ENCODE results near the gene SACM1L.

The SACM1L gene

DNA sequence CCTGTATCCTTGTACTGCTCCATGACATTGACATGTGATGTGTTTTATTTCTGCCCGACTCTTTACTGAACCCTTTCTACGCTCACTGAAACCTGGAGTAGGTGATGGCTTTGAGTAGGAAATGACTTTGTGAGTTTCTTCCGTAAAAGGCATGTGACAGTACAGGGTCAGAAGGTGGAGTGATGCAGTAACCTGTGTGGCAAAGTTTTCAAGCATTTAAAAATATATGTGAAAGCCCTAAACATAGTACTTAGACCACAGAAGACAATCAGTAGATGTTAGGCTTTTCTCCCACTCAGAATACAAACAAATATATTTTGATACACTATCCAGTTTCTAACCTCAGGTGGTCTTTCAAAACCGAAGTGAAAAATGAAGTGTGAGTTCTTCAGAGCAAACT lies 31.3 kb upstream of the SACM1L start:
- 0 out of 2 replicates have a peak, but pooled peaks cover 3% of the 10 kb centered on the region for H3K9me3 ChIP-seq (ENCODE audit: control insufficient read depth, insufficient read depth, low read length)
- no peaks in the 10 kb centered on the region for H3K4me1 ChIP-seq (ENCODE audit: insufficient read depth, low read length)
- no peak overlapping the region for H3K9ac ChIP-seq (ENCODE audit: low read depth, low read length)
- H3K36me3 ChIP-seq (ENCODE audit: insufficient read depth, low read length): no peaks in the 10 kb centered on the region

DNA sequence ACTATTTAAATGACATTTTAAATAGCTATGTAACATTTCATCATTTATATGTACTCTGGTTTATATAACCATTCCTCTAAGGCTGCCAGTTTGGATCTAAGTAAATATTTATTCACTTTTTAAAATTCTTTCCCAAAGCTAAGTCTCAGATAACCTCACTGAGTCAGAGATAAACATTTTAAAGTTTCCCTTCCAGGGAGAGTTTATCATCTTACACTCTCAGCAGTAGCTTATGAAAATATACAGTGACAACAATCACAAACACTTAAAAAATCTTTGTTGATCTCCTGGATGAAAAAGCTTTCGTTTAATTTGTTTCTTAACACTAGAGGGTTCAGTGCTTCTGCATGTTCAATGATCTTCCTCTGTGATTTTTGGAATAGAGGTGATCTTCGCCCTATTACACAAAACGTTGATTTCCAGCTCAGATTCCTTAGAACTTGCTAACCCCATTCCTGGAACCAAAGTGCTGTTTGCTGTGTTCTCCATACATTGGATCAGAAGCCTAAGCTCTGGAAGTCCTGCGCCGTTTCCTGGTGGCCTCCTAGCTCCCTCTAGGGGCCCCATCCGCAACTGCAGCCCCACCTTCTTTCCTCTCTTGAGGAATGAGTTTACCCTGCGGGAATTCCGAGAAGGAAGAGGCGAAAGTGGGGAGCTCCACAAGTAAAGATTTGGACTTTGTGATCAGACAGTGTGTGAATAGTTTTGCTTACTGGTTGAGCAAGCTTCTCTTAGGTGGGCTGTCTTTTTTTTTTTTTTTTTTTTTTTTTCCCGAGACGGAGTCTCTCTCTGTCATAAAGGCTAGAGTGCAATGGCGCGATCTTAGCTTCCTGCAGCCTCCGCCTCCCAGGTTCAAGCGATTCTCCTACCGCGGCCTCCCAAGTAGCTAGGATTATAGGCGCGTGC lies 29.3 kb upstream of the SACM1L start:
- H3K9ac ChIP-seq (ENCODE audit: low read depth, low read length): no peak overlapping the region
- H3K4me1 ChIP-seq (ENCODE audit: insufficient read depth, low read length): no peaks in the 10 kb centered on the region; the same call in 1 of the 2 replicates
- H3K9me3 ChIP-seq (ENCODE audit: control insufficient read depth, insufficient read depth, low read length): 0 out of 2 replicates have a peak, but pooled peaks cover 3% of the 10 kb centered on the region
- H3K36me3 ChIP-seq (ENCODE audit: insufficient read depth, low read length): no peaks in the 10 kb centered on the region

DNA sequence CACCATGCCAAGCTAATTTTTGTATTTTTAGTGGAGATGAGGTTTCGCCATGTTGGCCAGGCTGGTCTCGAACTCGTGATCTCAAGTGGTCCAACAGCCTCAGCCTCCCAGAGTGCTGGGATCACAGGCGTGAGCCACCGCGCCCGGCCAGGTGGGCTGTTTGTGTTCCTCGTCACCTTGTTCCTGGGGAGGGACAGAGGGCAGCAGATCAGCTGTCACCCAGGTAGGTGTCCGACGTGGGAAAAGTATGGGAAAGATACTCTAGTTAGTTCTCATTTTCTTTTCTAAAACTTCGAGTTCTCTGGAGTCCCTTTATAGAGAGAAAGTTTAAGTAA lies 28.7 kb upstream of the SACM1L start:
- H3K9me3 ChIP-seq (ENCODE audit: control insufficient read depth, insufficient read depth, low read length): 0 out of 2 replicates have a peak, but pooled peaks cover 3% of the 10 kb centered on the region
- H3K36me3 ChIP-seq (ENCODE audit: insufficient read depth, low read length): no peaks in the 10 kb centered on the region
- no peak overlapping the region for H3K9ac ChIP-seq (ENCODE audit: low read depth, low read length)
- no peaks in the 10 kb centered on the region; the same call in 1 of the 2 replicates for H3K4me1 ChIP-seq (ENCODE audit: insufficient read depth, low read length)

DNA sequence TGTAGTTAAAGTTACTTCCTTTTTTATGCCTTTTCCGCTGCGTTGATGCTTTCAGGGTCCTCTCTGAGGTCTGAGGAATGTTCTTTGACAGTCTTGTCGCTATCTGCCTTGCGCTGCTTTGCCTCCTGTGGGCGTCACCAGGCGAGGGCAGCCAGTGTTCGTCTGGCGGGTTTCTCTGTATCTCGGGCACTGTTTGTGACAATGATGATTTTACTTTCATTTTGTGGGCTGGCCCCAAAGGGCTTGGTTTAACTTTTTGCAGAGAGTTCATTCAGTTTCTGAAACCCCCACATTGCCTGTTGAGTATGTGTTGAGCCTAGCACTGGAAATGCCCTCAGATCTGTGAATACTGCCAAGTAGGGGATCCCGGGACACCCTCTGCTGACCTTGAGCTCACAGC lies 24.6 kb upstream of the SACM1L start:
- Histone ChIP-seq H3K9ac (ENCODE audit: low read depth, low read length) (no peak overlapping the region), H3K4me1 (ENCODE audit: insufficient read depth, low read length) (no peaks in the 10 kb centered on the region; the same call in 1 of the 2 replicates)

DNA sequence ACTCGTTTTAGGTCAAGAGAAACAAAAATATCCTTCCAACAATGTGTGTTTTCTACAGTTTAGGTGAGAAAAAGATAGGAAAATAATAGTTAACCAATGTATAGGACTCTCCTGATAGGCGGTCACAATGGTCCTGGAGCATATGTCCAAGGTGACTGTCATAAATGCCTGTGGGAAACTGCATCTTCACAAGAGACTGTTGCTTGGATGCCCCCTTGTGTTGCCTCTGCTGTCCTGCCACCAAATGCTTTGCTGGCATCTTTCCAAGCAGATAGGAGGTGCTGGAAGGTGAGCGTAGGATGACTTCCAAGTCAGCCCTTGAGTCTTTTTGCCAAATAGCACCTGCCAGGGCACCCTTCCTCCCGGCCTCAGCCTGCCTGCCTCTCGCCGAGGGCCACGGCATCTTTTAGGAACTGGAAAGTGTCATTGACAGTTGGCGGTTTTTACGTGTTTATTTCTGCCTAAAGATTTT lies 24.1 kb upstream of the SACM1L start:
- no peak overlapping the region for H3K9ac ChIP-seq (ENCODE audit: low read depth, low read length)
- H3K4me1 ChIP-seq (ENCODE audit: insufficient read depth, low read length): no peaks in the 10 kb centered on the region; the same call in 1 of the 2 replicates
- no peaks in the 10 kb centered on the region for H3K9me3 ChIP-seq (ENCODE audit: control insufficient read depth, insufficient read depth, low read length)
- H3K36me3 ChIP-seq (ENCODE audit: insufficient read depth, low read length): no peaks in the 10 kb centered on the region; the same call in 1 of the 2 replicates

More for the DNA sequence above, 24.6 kb upstream of the SACM1L start:
- Histone ChIP-seq H3K9me3 (ENCODE audit: control insufficient read depth, insufficient read depth, low read length) (no peaks in the 10 kb centered on the region), H3K36me3 (ENCODE audit: insufficient read depth, low read length) (no peaks in the 10 kb centered on the region; the same call in 1 of the 2 replicates)

DNA sequence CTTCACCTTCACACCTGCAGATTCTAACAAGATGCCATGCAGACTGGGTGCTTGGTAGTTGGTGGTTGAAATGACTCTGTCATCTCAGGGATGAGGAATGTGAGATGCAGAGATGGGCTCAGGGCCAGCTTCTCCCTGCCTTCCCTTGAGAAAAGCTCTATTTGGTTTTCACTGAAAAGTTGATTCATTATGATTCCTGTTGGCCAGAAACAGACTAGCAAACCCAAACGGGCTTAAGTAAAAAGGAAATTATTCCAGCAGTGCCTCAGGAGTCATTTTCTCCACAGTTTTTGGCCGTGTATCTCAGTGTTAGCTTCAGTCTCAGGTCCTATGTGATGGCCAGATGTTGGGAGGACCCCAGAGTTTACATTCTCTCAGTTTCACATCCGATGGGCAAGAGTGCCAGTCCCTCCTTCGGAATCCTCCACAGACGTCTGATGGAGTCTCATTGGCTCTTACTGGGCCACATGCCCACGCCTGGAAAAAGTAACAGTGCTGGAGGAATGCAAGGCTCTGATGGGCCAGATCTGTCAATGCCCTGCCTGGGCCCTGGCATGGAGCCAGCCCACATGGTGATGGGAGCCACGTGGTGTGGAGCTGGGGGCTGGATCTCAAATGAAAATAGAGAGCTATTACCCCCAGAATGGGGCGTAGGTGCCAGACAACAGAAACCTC lies 22.3 kb upstream of the SACM1L start:
- Histone ChIP-seq H3K36me3 (ENCODE audit: insufficient read depth, low read length) (peaks cover 5% of the 10 kb centered on the region; the same call in 1 of the 2 replicates), H3K4me1 (ENCODE audit: insufficient read depth, low read length) (no peaks in the 10 kb centered on the region; the same call in 1 of the 2 replicates), H3K9ac (ENCODE audit: low read depth, low read length) (no peak overlapping the region), H3K9me3 (ENCODE audit: control insufficient read depth, insufficient read depth, low read length) (no peaks in the 10 kb centered on the region)

DNA sequence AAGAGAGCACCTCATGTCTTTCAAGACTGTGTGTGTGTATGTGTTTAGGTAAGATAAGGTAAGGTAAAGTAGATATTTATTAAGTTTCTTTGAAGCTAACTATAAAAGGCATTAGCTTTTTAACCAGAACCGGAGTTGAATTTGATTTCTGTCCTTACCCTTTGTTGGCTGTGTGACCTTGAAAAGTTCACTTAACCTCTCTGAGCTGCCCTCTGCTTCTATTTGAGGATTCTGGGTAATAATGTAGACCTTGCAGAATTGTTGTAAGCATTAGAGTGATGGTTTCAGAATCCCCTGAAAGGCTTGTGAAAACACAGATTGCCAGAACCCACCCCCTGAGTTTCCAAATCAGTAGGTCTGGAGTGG lies 21.6 kb upstream of the SACM1L start:
- peaks cover 8% of the 10 kb centered on the region; the same call in 1 of the 2 replicates for H3K36me3 ChIP-seq (ENCODE audit: insufficient read depth, low read length)
- H3K9ac ChIP-seq (ENCODE audit: low read depth, low read length): no peak overlapping the region
- H3K4me1 ChIP-seq (ENCODE audit: insufficient read depth, low read length): peaks cover 2% of the 10 kb centered on the region; the same call in 1 of the 2 replicates
- no peaks in the 10 kb centered on the region for H3K9me3 ChIP-seq (ENCODE audit: control insufficient read depth, insufficient read depth, low read length)

DNA sequence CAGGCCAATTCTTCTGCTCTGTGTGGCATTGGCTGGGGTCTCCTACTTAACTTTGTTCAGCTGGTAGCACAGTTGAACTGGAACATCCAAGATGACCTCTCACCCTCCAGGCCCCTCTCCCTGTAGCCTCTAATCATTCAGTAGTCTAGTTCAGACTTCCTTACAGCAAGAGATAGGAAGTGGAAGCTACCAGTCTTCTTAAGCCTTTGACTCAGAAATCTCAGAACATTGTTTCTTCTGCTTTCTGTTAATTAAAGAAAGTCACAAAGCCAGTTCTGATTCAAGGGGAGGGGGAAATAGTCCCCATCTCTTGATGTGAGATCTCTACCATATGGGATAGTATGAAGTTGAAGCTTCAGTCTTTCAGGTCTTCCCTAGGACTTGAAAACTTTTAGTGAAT lies 18.8 kb upstream of the SACM1L start:
- H3K4me1 ChIP-seq (ENCODE audit: insufficient read depth, low read length): 0 out of 2 replicates have a peak, but pooled peaks cover 7% of the 10 kb centered on the region
- H3K9me3 ChIP-seq (ENCODE audit: control insufficient read depth, insufficient read depth, low read length): no peaks in the 10 kb centered on the region
- H3K9ac ChIP-seq (ENCODE audit: low read depth, low read length): no peak overlapping the region
- peaks cover 10% of the 10 kb centered on the region; the same call in 1 of the 2 replicates for H3K36me3 ChIP-seq (ENCODE audit: insufficient read depth, low read length)

DNA sequence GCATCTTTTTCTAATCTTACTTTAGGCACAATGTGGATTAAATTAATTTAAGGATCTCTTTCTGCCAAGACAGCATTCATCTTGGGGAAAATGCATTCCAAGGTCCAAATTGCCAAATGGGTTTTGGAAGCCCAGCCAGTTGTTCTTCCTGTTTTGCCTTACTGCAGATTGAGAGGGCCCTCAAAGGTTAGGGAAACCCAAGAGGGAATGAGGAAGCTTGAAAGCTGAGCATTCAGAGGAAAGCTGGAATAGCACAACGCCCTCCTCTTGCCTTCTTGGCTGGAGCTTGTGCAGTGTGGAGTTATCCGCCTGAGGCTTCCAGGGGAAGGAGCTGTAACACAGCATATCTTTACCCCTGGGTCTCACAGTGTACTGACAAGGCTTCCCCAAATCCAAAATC lies 18.2 kb upstream of the SACM1L start:
- Histone ChIP-seq H3K4me1 (ENCODE audit: insufficient read depth, low read length) (0 out of 2 replicates have a peak, but pooled peaks cover 7% of the 10 kb centered on the region), H3K36me3 (ENCODE audit: insufficient read depth, low read length) (peaks cover 10% of the 10 kb centered on the region; the same call in 1 of the 2 replicates), H3K9ac (ENCODE audit: low read depth, low read length) (no peak overlapping the region), H3K9me3 (ENCODE audit: control insufficient read depth, insufficient read depth, low read length) (no peaks in the 10 kb centered on the region)

DNA sequence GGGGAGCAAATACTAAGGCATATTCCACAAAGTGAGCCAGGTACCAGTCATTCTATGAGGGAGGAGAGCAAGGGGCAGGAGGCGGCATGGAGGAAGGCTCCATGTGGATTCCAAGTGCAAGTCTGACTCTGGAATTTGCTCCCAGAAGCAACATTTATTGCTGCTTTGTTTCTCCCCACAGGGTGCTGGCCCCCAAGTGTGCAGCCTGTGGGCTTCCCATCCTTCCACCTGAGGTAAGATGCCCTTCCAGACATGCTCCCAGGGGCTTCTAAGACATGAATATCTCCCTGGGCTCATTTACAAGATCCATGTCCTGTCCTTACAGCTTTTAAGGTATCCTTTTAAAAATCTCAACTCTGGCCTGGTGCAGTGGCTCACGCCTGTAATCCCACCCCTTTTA lies 15.9 kb upstream of the SACM1L start:
- H3K9ac ChIP-seq (ENCODE audit: low read depth, low read length): no peak overlapping the region
- no peaks in the 10 kb centered on the region for H3K9me3 ChIP-seq (ENCODE audit: control insufficient read depth, insufficient read depth, low read length)
- H3K36me3 ChIP-seq (ENCODE audit: insufficient read depth, low read length): peaks cover 10% of the 10 kb centered on the region; the same call in 1 of the 2 replicates
- H3K4me1 ChIP-seq (ENCODE audit: insufficient read depth, low read length): peaks cover 18% of the 10 kb centered on the region

DNA sequence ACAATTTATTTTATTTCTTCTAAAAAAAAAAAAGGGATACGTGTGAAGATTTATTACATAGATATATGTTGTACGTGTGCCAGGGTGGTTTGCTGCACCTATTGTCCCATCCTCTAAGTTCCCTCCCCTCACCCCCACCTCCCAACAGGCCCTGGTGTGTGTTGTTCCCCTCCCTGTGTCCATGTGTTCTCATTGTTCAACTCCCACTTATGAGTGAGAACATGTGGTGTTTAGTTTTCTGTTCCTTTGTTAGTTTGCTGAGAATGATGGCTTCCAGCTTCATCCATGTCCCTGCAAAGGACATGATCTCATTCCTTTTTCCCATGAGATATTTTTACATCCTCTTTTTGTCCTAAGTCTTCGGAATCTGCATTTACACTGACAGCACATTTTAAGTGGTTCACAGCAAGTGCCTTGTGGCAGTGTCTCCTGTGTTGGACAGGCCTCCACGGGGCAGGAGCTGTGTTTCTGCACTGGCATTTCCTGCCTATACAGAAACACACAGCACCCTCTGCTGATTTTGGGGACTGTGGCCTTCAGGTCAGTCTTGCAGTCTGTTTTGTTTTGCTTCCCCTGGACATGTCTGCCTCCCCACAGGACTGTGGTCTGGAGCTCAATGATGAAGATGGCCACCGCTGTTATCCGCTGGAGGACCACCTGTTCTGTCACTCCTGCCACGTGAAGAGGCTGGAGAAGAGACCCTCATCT lies 12.7 kb upstream of the SACM1L start:
- Histone ChIP-seq H3K9me3 (ENCODE audit: control insufficient read depth, insufficient read depth, low read length) (no peaks in the 10 kb centered on the region), H3K4me1 (ENCODE audit: insufficient read depth, low read length) (peaks cover 18% of the 10 kb centered on the region), H3K9ac (ENCODE audit: low read depth, low read length) (no peak overlapping the region), H3K36me3 (ENCODE audit: insufficient read depth, low read length) (peaks cover 10% of the 10 kb centered on the region; the same call in 1 of the 2 replicates)

DNA sequence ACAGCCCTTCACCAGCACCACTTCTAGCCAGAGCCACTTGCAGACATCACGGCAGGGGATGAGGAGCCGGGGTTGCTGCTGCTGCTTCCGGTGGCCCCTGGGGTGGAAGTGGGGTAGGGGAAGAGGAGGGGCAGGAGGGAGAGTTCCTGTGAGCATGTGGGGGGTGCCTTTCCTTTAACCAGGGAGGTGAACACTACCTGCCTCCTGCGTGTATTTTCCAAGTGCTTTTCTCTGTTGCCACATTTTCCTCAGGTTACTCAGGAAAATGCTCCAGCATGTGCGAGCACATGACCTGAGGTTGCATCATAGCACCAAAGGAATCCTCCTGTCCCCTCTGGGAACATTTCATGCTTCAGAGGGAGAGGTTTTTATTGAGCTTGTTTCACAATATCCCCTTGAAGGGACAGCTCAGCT lies 12.2 kb upstream of the SACM1L start:
- H3K4me1 ChIP-seq (ENCODE audit: insufficient read depth, low read length): peaks cover 18% of the 10 kb centered on the region
- H3K36me3 ChIP-seq (ENCODE audit: insufficient read depth, low read length): peaks cover 5% of the 10 kb centered on the region; the same call in 1 of the 2 replicates
- H3K9ac ChIP-seq (ENCODE audit: low read depth, low read length): no peak overlapping the region
- no peaks in the 10 kb centered on the region for H3K9me3 ChIP-seq (ENCODE audit: control insufficient read depth, insufficient read depth, low read length)

DNA sequence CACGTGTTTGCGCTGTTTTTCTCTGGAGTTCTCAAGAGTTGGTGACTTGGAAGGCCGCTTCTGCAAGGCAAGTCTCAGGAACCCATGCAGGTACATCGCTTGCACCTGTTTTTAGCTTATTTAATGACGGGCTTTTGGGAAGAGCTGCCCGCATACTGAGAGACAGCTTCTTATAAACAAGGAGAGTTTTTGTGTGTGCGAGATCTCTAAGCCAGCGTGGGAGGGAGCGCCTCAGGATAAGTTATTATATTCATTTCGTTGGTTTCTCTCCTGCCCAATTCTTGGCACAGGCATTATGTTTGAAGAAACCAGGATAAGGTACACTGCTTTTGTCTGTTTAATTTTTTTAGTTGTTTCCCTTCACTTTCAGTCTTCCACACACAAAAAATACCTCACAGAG lies 11.4 kb upstream of the SACM1L start:
- Histone ChIP-seq H3K9ac (ENCODE audit: low read depth, low read length) (no peak overlapping the region), H3K36me3 (ENCODE audit: insufficient read depth, low read length) (no peaks in the 10 kb centered on the region; the same call in 1 of the 2 replicates), H3K9me3 (ENCODE audit: control insufficient read depth, insufficient read depth, low read length) (peaks cover 2% of the 10 kb centered on the region; the same call in 1 of the 2 replicates), H3K4me1 (ENCODE audit: insufficient read depth, low read length) (peaks cover 14% of the 10 kb centered on the region)

DNA sequence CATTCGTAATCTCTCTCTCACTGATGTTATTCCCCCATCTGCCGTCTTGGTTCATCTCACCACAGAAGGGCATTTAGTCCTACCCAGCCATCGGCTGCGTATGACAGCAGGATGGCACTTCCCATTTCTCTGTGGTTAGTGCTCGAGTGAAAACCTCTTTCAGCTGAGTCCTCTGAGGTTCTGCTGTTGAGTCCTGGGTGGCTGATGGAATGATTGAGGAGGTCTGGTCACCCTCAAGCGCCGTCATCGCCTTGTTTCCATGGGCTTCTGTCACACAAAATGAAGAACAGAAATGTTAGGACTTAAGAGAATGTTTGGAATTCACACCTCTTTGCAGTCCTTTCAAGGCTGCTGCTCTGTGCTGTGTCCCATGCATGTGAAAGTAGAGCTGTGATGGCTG lies 9.4 kb upstream of the SACM1L start:
- no peak overlapping the region for H3K9ac ChIP-seq (ENCODE audit: low read depth, low read length)
- peaks cover 19% of the 10 kb centered on the region for H3K4me1 ChIP-seq (ENCODE audit: insufficient read depth, low read length)
- H3K36me3 ChIP-seq (ENCODE audit: insufficient read depth, low read length): no peaks in the 10 kb centered on the region; the same call in 1 of the 2 replicates
- H3K9me3 ChIP-seq (ENCODE audit: control insufficient read depth, insufficient read depth, low read length): peaks cover 4% of the 10 kb centered on the region; the same call in 1 of the 2 replicates

All from ES-I3 (cell line).